Activated CD8-positive, alpha-beta T cell treated with anti-CD3 and anti-CD28 coated beads for 36 hours (primary cell): Measurements from ENCODE around the gene FMC1. TPM values are rescaled to one million over a fixed set of nuclear protein-coding genes. Genes with fewer than 3 reads are reported as not detected.
A peak's percentile ranks its signal among the peaks of the same experiment; 100 is the strongest.
"Not testable (repeated sequence)": the region's sequence is repeated elsewhere in the genome, so short reads cannot be mapped to it uniquely, and the experiment has no call there.

Experiments used
- ATAC-seq: fragments of 200-7000 bp; cut with Tn5 transposase; one replicate; pipeline ENCODE4 v1.10.0; 2021; ENCODE audit warnings: mild to moderate bottlenecking, moderate library complexity
- CTCF ChIA-PET: fragments of 350-600 bp; sonication (Branson Sonifier 250); formaldehyde crosslinking; loops from one replicate; lab custom pipeline; 2021; ENCODE audit warnings: antibody characterized with exemption; lab: Charles Lee
- POLR2A ChIA-PET: fragments of 350-600 bp; sonication (Branson Sonifier 250); formaldehyde crosslinking; loops from one replicate; lab custom pipeline; 2021; ENCODE audit warnings: antibody characterized with exemption; lab: Charles Lee
- DNase-seq: peaks from one replicate; pipeline ENCODE4 v3.0.0-alpha.2; 2020
- H3K27ac Mint-ChIP-seq: one replicate; pipeline ENCODE4 v1.8.0; 2021; ENCODE audit warnings: mild to moderate bottlenecking, mixed read lengths
- H3K27me3 Mint-ChIP-seq: one replicate; pipeline ENCODE4 v1.8.0; 2021; ENCODE audit warnings: mixed read lengths
- H3K36me3 Mint-ChIP-seq: one replicate; pipeline ENCODE4 v1.8.0; 2021; ENCODE audit warnings: low read depth, mixed read lengths
- H3K4me1 Mint-ChIP-seq: one replicate; pipeline ENCODE4 v1.8.0; 2021; ENCODE audit warnings: low read depth, mixed read lengths
- H3K4me3 Mint-ChIP-seq: one replicate; pipeline ENCODE4 v1.8.0; 2021; ENCODE audit warnings: mild to moderate bottlenecking, moderate library complexity, mixed read lengths
- H3K9me3 Mint-ChIP-seq: one replicate; pipeline ENCODE4 v1.8.0; 2021; ENCODE audit warnings: mixed read lengths
- intact Hi-C: fragments of 100-400 bp; cut with micrococcal nuclease; formaldehyde crosslinking; loops from one replicate; pipeline ENCODE4 v1.10.0; 2022
- total RNA-seq, 2 experiments: library from RNA; stranded (reverse); gene quantifications; one replicate each; pipeline ENCODE4 v1.2.3, GENCODE V29; 2021
- TF ChIP-seq, protein P1 (sequence below): fragments of 200-600 bp; IDR thresholded peaks from one replicate; pipeline ENCODE4 v1.8.0; 2022; ENCODE audit warnings: antibody characterized with exemption, mild to moderate bottlenecking

The FMC1 gene
- total RNA-seq, 2 experiments from 2014 or later = 9.9 to 12.6 TPM

DNA sequence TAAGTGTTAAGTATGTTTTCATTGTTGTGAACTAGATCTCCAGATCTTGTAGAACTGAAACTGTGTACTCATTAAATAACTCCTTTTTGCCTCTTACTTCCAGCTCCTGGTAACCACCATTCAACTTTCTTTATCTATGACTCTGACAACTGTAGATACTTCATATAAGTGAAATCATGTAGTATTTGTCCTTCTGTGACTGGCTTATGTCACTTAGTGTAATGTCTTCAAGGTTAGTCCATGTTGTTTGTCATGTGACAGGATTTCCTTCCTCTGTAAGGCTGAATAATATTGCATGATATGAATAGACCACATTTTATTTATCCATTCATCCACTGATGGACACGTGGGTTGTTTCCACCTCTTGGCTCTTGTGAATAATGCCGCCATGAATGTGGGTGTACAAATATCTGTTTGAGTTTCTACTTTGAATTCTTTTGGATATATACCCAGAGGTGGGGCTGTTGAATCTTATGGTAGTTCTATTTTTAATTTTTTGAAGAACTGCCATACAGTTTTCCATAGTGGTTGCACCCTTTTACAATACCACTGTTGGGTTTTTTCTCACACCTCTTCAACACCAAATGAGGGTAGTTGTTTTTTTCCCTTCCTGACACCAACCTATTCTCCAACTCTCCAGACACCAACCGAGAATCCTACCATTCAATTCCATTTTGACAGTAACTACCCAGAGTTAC, 10.7 kb upstream of the FMC1 start:
- Mint-ChIP-seq H3K9me3 (no peaks in the 10 kb centered on the region), H3K4me1 (peaks cover 13% of the 10 kb centered on the region), H3K27me3 (no peaks in the 10 kb centered on the region), H3K36me3 (no peaks in the 10 kb centered on the region), H3K4me3 (no peak overlapping the region), H3K27ac (no peak overlapping the region)
- TF ChIP-seq, protein P1, sequence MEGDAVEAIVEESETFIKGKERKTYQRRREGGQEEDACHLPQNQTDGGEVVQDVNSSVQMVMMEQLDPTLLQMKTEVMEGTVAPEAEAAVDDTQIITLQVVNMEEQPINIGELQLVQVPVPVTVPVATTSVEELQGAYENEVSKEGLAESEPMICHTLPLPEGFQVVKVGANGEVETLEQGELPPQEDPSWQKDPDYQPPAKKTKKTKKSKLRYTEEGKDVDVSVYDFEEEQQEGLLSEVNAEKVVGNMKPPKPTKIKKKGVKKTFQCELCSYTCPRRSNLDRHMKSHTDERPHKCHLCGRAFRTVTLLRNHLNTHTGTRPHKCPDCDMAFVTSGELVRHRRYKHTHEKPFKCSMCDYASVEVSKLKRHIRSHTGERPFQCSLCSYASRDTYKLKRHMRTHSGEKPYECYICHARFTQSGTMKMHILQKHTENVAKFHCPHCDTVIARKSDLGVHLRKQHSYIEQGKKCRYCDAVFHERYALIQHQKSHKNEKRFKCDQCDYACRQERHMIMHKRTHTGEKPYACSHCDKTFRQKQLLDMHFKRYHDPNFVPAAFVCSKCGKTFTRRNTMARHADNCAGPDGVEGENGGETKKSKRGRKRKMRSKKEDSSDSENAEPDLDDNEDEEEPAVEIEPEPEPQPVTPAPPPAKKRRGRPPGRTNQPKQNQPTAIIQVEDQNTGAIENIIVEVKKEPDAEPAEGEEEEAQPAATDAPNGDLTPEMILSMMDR = no peak
- CTCF ChIA-PET = interaction anchor here (0.7 to 1.4 kb wide), 4 partner anchors 9 to 104 kb away, joined by 3 to 5 read pairs (median 3); no protein-coding TSS in a partner anchor
- intact Hi-C loops = no loop called here
- POLR2A ChIA-PET = interaction anchor here (1.0 to 1.6 kb wide), 2 partner anchors 9 kb away, joined by 4 to 5 read pairs; no protein-coding TSS in a partner anchor
- ATAC-seq = peak; percentile 79
- DNase-seq = no peak

DNA sequence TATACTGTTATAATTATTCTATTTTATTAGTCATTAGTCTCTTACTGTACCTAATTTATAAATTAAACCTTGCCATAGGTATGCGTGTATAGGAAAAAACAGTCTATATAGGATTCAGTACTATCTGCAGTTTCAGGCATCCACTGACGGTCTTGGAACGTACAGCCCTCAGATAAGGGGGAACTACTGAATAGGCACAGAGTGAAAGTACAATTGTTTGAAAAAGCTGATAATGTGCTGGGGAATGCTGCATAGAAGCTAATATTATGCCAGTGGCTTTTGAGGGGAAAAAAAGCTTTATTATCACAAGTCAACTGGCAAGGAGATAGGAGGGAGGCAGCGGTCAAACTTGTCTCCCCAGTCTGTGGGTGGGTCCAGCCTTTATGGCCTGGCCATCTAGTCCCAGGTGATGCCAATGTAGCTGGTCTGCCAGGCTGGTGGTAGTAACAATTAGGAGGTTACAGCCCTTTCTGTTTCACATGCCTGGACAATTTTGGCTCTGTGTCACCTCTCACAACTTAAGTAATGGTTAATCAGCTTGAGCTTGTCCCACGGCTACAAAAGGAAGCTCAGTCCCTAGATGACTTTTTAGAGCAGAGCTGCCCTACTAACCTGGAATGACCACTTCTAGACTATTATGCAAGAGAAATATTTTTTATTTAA, 8.3 kb upstream of the FMC1 start:
- Mint-ChIP-seq H3K36me3 (no peaks in the 10 kb centered on the region), H3K27me3 (no peaks in the 10 kb centered on the region), H3K9me3 (no peaks in the 10 kb centered on the region), H3K4me1 (peaks cover 13% of the 10 kb centered on the region), H3K27ac (no peak overlapping the region), H3K4me3 (no peak overlapping the region)
- ChIA-PET POLR2A (interaction anchor here (0.6 kb wide), 1 partner anchor 205 kb away, joined by 4 read pairs; no protein-coding TSS in a partner anchor), CTCF (interaction anchor here (1.0 kb wide), 1 partner anchor 19 kb away, joined by 3 read pairs; no protein-coding TSS in a partner anchor)
- TF ChIP-seq, protein P1 = no peak
- no peak for ATAC-seq
- intact Hi-C loops = no loop called here
- DNase-seq = no peak

DNA sequence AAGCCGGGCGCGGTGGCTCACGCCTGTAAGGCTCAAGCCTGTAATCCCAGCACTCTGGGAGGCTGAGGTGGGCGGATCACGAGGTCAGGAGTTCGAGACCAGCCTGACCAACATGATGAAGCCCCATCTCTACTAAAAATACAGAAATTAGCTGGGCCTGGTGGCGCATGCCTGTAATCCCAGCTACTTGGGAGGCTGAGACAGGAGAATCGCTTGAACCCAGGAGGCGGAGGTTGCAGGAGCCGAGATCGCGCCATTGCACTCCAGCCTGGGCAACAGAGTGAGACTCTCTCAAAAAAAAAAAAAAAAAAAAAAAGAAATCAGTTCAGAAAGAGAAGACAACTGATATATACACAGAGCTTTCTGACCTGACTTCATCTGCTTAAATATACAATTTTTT, 7.7 kb upstream of the FMC1 start:
- H3K27me3 Mint-ChIP-seq, H3K36me3 Mint-ChIP-seq, H3K27ac Mint-ChIP-seq, H3K4me3 Mint-ChIP-seq, ATAC-seq, H3K9me3 Mint-ChIP-seq, intact Hi-C loops, DNase-seq, POLR2A ChIA-PET: not testable (repeated sequence)
- CTCF ChIA-PET = interaction anchor here (1.0 to 2.1 kb wide), 2 partner anchors 20 to 28 kb away, joined by 3 to 4 read pairs; no protein-coding TSS in a partner anchor
- peaks cover 13% of the 10 kb centered on the region for H3K4me1 Mint-ChIP-seq

DNA sequence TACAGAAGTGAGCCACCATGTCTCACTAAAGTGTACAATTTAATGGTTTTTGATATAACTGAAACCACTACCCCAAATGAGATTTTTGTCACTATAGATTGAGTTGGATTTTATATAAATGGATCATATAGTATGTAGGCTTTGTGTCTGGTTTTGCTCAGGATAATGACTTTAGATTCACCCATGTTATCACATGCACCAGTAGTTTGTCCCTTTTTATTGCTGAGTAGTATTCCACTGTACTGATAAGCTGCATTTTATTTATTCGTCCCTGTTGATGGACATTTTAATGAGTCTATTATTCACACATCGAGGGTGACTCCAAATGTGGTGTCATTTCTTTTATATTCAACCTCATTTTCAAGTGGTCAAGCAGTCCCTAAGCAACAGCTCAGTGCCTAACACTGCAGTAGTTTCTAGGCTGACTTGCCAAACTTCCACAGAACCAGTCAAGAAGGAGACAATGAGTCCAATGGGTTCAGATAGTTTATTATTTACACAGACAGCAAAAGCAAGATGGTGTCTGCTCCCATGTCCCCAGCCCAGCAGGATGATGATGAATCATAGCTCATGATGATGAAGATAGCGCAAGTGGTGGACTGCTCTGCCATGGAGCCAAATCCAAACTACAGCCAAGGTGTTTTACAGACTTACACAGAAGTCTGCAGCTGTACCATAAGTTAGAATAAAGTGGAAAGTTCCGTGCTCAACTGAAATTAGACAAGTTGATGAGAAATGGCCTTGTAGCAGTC, 6.6 kb upstream of the FMC1 start:
- intact Hi-C loops = no loop called here
- Mint-ChIP-seq H3K4me3 (no peak overlapping the region), H3K27me3 (no peaks in the 10 kb centered on the region), H3K36me3 (peaks cover 5% of the 10 kb centered on the region), H3K27ac (no peak overlapping the region), H3K4me1 (peaks cover 17% of the 10 kb centered on the region), H3K9me3 (peaks cover 5% of the 10 kb centered on the region)
- no peak for DNase-seq
- POLR2A ChIA-PET = no interaction called here
- CTCF ChIA-PET = interaction anchor here (0.9 to 2.1 kb wide), 2 partner anchors 30 to 100 kb away, joined by 3 to 4 read pairs; no protein-coding TSS in a partner anchor
- TF ChIP-seq, protein P1 = no peak
- ATAC-seq = no peak

DNA sequence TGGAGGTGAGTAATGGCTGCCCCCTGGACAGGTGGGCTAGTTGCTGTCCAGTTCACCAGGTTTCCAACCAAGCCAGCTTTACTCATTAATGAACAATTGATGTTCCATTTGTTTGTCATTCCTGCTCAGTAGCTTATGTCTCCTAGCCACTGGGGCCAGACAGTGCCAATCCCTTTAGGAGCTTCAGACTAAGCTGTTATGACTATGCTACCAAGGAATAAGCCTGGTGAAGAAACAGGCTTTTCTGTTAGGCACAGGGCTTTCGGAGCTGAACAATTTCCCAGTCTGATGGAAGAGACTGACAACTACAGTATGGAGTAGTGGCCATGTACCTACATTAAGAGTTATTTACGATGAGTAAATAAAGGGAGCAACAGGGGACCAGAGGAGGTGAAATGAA, 2.1 kb upstream of the FMC1 start:
- Mint-ChIP-seq H3K36me3 (peaks cover 17% of the 10 kb centered on the region), H3K9me3 (peaks cover 5% of the 10 kb centered on the region), H3K4me1 (peaks cover 21% of the 10 kb centered on the region), H3K27ac (peak overlapping the region; percentile 99), H3K4me3 (peak overlapping the region; percentile 82), H3K27me3 (peaks cover 3% of the 10 kb centered on the region)
- TF ChIP-seq, protein P1 = no peak
- intact Hi-C loops = no loop called here
- no peak for ATAC-seq
- POLR2A ChIA-PET = interaction anchor here (0.6 to 2.8 kb wide), 5 partner anchors 8 to 1344 kb away, joined by 3 to 36 read pairs (median 4); partner anchors contain the start of gene LUC7L2
- CTCF ChIA-PET = interaction anchor here (1.1 to 1.5 kb wide), 4 partner anchors 20 to 302 kb away, joined by 3 to 5 read pairs (median 4); partner anchors contain the start of gene LUC7L2
- no peak for DNase-seq
